B cell (primary cell): ENCODE data around the gene BHLHE23.

Experiments used
- EZH2 ChIP-seq: IDR thresholded peaks from 2 replicates; pipeline ENCODE4 v1.6.1; 2012; ENCODE audit warnings: borderline replicate concordance, low read depth, mild to moderate bottlenecking, moderate library complexity, low read length; ENCODE audit not compliant: insufficient read depth, poor library complexity, severe bottlenecking
- TF ChIP-seq, protein P1 (sequence below): fragments of 200-600 bp; IDR thresholded peaks from one replicate; pipeline ENCODE4 v1.8.0; 2022; ENCODE audit warnings: antibody characterized with exemption, mild to moderate bottlenecking

DNA sequence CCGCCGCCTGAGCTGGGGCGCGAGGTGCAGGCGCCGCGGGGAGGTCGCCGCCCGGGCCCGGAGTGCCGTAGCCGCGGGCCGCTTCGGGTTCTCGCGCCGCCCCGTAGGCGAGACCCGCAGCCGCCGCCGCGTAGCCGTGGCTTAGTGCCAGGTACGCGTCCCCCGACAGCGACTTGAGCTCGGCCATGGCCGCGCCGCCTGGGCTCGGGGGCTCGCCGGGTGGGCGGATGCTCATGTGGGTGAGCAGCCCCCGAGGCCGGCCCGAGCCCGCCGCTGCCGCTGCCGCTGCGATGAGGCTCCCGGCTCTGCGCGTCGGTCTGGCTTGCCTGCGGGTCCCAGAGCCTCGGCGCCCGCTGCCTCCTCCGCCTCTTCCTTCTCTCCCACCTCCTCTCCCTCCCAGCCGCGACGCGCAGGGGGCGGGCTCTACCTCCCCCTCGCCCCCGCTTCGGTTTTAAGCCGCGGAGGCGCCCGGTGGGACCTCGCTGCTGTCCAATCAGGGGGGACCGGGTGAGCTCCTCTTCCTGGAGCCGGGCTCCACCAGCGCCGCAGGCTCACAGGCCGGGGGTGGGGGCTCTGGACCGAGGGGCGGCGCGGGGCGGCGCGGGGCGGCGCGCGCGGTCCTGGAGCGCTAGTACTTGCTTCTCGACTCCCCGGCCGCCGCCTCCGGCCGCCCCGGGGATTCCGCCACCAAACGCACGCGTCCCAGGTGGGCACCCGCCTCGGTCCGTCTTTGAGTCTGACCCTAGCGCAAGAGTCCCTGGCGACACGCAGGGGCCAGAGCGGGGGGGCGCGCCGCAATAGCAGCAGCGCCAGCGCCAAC is at the start of gene BHLHE23:
- TF ChIP-seq, protein P1, sequence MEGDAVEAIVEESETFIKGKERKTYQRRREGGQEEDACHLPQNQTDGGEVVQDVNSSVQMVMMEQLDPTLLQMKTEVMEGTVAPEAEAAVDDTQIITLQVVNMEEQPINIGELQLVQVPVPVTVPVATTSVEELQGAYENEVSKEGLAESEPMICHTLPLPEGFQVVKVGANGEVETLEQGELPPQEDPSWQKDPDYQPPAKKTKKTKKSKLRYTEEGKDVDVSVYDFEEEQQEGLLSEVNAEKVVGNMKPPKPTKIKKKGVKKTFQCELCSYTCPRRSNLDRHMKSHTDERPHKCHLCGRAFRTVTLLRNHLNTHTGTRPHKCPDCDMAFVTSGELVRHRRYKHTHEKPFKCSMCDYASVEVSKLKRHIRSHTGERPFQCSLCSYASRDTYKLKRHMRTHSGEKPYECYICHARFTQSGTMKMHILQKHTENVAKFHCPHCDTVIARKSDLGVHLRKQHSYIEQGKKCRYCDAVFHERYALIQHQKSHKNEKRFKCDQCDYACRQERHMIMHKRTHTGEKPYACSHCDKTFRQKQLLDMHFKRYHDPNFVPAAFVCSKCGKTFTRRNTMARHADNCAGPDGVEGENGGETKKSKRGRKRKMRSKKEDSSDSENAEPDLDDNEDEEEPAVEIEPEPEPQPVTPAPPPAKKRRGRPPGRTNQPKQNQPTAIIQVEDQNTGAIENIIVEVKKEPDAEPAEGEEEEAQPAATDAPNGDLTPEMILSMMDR, result no peak
- peak; percentile 73 for TF ChIP-seq EZH2
